HEK293 (cell line): ENCODE data around the gene TXNDC8.

Experiments
- ZNF239 ChIP-seq: fragments of 450-650 bp; formaldehyde crosslinking; IDR thresholded peaks from 2 replicates; pipeline ENCODE4 v1.5.1; 2016; ENCODE audit warnings: missing biosample characterization, missing genetic modification characterization
- ZNF658 ChIP-seq: fragments of 450-650 bp; formaldehyde crosslinking; IDR thresholded peaks from 2 replicates; pipeline ENCODE4; 2016; ENCODE audit warnings: missing biosample characterization, missing genetic modification characterization
- TF ChIP-seq, protein P1 (sequence below): fragments of 450-650 bp; formaldehyde crosslinking; IDR thresholded peaks from 2 replicates; pipeline ENCODE4 v1.5.1; 2016; ENCODE audit warnings: missing biosample characterization, missing genetic modification characterization

- TF ChIP-seq, protein P1, sequence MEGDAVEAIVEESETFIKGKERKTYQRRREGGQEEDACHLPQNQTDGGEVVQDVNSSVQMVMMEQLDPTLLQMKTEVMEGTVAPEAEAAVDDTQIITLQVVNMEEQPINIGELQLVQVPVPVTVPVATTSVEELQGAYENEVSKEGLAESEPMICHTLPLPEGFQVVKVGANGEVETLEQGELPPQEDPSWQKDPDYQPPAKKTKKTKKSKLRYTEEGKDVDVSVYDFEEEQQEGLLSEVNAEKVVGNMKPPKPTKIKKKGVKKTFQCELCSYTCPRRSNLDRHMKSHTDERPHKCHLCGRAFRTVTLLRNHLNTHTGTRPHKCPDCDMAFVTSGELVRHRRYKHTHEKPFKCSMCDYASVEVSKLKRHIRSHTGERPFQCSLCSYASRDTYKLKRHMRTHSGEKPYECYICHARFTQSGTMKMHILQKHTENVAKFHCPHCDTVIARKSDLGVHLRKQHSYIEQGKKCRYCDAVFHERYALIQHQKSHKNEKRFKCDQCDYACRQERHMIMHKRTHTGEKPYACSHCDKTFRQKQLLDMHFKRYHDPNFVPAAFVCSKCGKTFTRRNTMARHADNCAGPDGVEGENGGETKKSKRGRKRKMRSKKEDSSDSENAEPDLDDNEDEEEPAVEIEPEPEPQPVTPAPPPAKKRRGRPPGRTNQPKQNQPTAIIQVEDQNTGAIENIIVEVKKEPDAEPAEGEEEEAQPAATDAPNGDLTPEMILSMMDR (tag by site-specific recombination), result no peak
- TF ChIP-seq ZNF658 (no peak), ZNF239 (tag by site-specific recombination) (no peak)
These were observed 4.9 kb downstream of the TXNDC8 start for GRCh38 chr9:110332766-110333165.
